ENCODE measurements around the gene TULP1.
A peak's percentile ranks its signal among the peaks of the same experiment; 100 is the strongest.

The TULP1 gene

DNA sequence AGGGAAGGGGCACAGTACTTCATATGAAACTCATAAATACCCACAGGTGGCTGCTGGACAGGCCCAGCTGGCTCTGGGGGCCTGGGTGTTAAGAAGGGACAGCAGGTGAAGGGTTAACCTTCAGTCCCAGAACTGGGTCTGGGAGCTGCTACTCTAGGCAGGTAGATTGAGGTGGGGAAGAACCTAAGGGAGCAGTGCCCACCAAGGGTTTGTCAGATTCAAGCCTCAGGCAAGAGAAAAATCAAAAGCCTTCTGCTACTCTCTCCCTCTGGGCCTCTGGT is 38.9 kb downstream of the TULP1 start:
- H3K27me3 ChIP-seq (ENCODE audit: low read length), result no peaks in the 10 kb centered on the region
- H3K4me2 ChIP-seq (ENCODE audit: low read depth, low read length, poor library complexity, severe bottlenecking), result no peak overlapping the region
- no peaks in the 10 kb centered on the region for H3K9me3 ChIP-seq (ENCODE audit: insufficient read depth, low read length)
- H2AFZ ChIP-seq (ENCODE audit: low read depth, low read length, severe bottlenecking), result no peak overlapping the region
- TF ChIP-seq EZH2phosphoT487 (conservative IDR thresholded peaks at IDR 0.05; ENCODE audit: low read length), result no peak
- TF ChIP-seq, protein P1, sequence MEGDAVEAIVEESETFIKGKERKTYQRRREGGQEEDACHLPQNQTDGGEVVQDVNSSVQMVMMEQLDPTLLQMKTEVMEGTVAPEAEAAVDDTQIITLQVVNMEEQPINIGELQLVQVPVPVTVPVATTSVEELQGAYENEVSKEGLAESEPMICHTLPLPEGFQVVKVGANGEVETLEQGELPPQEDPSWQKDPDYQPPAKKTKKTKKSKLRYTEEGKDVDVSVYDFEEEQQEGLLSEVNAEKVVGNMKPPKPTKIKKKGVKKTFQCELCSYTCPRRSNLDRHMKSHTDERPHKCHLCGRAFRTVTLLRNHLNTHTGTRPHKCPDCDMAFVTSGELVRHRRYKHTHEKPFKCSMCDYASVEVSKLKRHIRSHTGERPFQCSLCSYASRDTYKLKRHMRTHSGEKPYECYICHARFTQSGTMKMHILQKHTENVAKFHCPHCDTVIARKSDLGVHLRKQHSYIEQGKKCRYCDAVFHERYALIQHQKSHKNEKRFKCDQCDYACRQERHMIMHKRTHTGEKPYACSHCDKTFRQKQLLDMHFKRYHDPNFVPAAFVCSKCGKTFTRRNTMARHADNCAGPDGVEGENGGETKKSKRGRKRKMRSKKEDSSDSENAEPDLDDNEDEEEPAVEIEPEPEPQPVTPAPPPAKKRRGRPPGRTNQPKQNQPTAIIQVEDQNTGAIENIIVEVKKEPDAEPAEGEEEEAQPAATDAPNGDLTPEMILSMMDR (IDR thresholded peaks at IDR 0.05; ENCODE audit: insufficient read depth, low read length, poor library complexity, severe bottlenecking), result no peak
- H3K9me2 ChIP-seq (replicated peaks; ENCODE audit: insufficient read depth, low read length), result no peaks in the 10 kb centered on the region
- H3K4me3 ChIP-seq (ENCODE audit: insufficient read depth, low read length, poor library complexity, severe bottlenecking), result no peak overlapping the region
- H3K36me3 ChIP-seq (ENCODE audit: low read length), result peaks cover 36% of the 10 kb centered on the region
- peaks cover 25% of the 10 kb centered on the region for H3K79me2 ChIP-seq (ENCODE audit: insufficient read depth, low read length)
- peaks cover 72% of the 10 kb centered on the region for H3F3A ChIP-seq (ENCODE audit: insufficient read depth)
- peak overlapping the region; percentile 20 for H3K27ac ChIP-seq (ENCODE audit: low read depth, low read length)
- peaks cover 28% of the 10 kb centered on the region for H4K20me1 ChIP-seq (ENCODE audit: low read depth, low read length)
- H3K9ac ChIP-seq (ENCODE audit: low read length), result no peak overlapping the region

DNA sequence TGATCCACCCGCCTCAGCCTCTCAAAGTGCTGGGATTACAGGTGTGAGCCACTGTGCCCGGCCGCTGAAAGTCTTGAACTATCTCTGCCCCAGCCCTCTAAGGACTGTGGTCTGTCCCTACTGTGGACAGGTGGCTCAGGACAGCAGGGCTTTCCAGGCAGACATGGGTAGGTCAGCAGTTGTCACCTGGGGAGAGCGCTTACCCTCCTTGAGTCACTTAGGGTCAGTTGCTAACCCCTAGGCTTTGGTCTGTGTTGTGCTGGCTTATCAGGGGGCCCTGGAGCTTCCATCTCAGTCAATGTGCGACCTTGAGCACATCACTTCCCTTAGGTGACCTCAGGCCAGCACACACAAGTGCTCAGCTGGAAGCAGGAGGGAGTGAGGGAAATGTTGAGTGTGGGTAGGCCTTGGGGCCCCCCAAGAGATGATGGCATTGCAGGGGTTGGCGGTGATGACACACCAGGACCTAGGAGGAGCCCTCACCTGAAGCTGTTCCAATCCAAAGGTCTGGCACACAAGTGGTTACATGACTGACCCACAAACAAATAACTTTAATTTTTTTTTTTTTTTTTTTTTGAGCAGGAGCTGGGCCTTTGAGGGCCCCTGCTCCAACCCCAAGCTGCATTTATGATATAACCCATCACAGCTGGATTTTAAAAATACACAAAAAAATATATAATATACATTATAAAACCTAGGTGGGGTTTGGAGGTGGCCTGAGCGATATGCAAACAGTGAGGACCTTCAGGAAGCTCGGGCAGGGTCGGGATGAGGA is 39.4 kb downstream of the TULP1 start:
- no peaks in the 10 kb centered on the region for H3K9me3 ChIP-seq (ENCODE audit: insufficient read depth, low read length)
- no peak overlapping the region for H3K4me3 ChIP-seq (ENCODE audit: insufficient read depth, low read length, poor library complexity, severe bottlenecking)
- H3K79me2 ChIP-seq (ENCODE audit: insufficient read depth, low read length), result peaks cover 30% of the 10 kb centered on the region
- TF ChIP-seq, protein P1 (IDR thresholded peaks at IDR 0.05; ENCODE audit: insufficient read depth, low read length, poor library complexity, severe bottlenecking), result no peak
- TF ChIP-seq EZH2phosphoT487 (conservative IDR thresholded peaks at IDR 0.05; ENCODE audit: low read length), result no peak
- H4K20me1 ChIP-seq (ENCODE audit: low read depth, low read length), result peaks cover 28% of the 10 kb centered on the region
- peaks cover 77% of the 10 kb centered on the region for H3F3A ChIP-seq (ENCODE audit: insufficient read depth)
- no peak overlapping the region for H3K9ac ChIP-seq (ENCODE audit: low read length)
- peaks cover 40% of the 10 kb centered on the region for H3K36me3 ChIP-seq (ENCODE audit: low read length)
- H2AFZ ChIP-seq (ENCODE audit: low read depth, low read length, severe bottlenecking), result no peak overlapping the region
- H3K9me2 ChIP-seq (replicated peaks; ENCODE audit: insufficient read depth, low read length), result no peaks in the 10 kb centered on the region
- H3K27ac ChIP-seq (ENCODE audit: low read depth, low read length), result peak overlapping the region; percentile 20; the same call in 1 of the 2 replicates
- no peak overlapping the region for H3K4me2 ChIP-seq (ENCODE audit: low read depth, low read length, poor library complexity, severe bottlenecking)
- no peaks in the 10 kb centered on the region for H3K27me3 ChIP-seq (ENCODE audit: low read length)

DNA sequence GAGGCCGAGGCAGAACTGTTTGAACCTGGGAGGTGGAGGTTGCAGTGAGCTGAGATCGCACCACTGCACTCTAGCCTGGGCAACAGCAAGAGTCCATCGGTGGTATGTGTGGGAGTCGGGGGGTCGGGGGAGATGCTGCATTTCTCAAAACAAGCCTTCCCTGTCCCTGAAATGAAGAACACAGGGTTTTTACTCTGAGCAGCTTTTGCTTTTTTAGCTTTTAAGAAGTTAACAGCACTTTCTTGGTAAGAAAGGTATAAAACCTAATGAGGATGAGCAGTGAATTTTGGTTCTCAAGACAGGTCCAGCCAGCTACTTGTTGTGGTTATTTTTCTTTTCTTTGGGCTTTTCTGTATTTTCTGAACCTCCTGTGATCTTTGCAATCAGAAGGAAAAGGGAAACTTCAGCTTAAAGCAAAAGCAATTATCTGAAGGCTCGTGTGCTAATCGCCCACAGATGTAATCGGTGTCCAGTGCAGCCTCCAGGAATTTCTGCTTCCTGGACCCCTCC is 40.8 kb downstream of the TULP1 start:
- H3K9me3 ChIP-seq (ENCODE audit: insufficient read depth, low read length), result no peaks in the 10 kb centered on the region
- no peaks in the 10 kb centered on the region for H3K9me2 ChIP-seq (replicated peaks; ENCODE audit: insufficient read depth, low read length)
- H3K79me2 ChIP-seq (ENCODE audit: insufficient read depth, low read length), result peaks cover 31% of the 10 kb centered on the region
- no peaks in the 10 kb centered on the region for H3K27me3 ChIP-seq (ENCODE audit: low read length)
- peaks cover 78% of the 10 kb centered on the region for H3F3A ChIP-seq (ENCODE audit: insufficient read depth)
- peak overlapping the region; percentile 85 for H3K27ac ChIP-seq (ENCODE audit: low read depth, low read length)
- peak overlapping the region; percentile 71 for H3K4me2 ChIP-seq (ENCODE audit: low read depth, low read length, poor library complexity, severe bottlenecking)
- H4K20me1 ChIP-seq (ENCODE audit: low read depth, low read length), result peaks cover 28% of the 10 kb centered on the region
- no peak overlapping the region for H3K4me3 ChIP-seq (ENCODE audit: insufficient read depth, low read length, poor library complexity, severe bottlenecking)
- peaks cover 40% of the 10 kb centered on the region for H3K36me3 ChIP-seq (ENCODE audit: low read length)
- TF ChIP-seq, protein P1 (IDR thresholded peaks at IDR 0.05; ENCODE audit: insufficient read depth, low read length, poor library complexity, severe bottlenecking), result no peak
- TF ChIP-seq EZH2phosphoT487 (conservative IDR thresholded peaks at IDR 0.05; ENCODE audit: low read length), result no peak
- H3K9ac ChIP-seq (ENCODE audit: low read length), result peak overlapping the region; percentile 7; the same call in 1 of the 2 replicates
- no peak overlapping the region for H2AFZ ChIP-seq (ENCODE audit: low read depth, low read length, severe bottlenecking)

All from SU-DHL-6 (cell line).